ENCODE data around the gene BCORL1. TPM values are rescaled to one million over a fixed set of nuclear protein-coding genes. Genes with fewer than 3 reads are reported as not detected.

Gene BCORL1
- total RNA-seq, 1 experiment from 2014 or later = 30.8 TPM

- Histone ChIP-seq H3K79me2 (ENCODE audit: insufficient read depth, low read length) (no peaks in the 10 kb centered on the region), H3K27me3 (ENCODE audit: insufficient read depth, low read length) (no peaks in the 10 kb centered on the region), H2AFZ (ENCODE audit: low read depth, low read length, poor library complexity, severe bottlenecking) (no peak overlapping the region), H3K4me2 (ENCODE audit: low read length) (no peak overlapping the region), H4K20me1 (ENCODE audit: insufficient read depth) (no peaks in the 10 kb centered on the region), H3K4me3 (replicated peaks in 1 of 2; ENCODE audit: low read depth in 1 of 2, low read length in 2 of 2) (no peak overlapping the region), H3K9me3 (ENCODE audit: control insufficient read depth in 1 of 2, insufficient read depth in 1 of 2, low read depth in 1 of 2, low read length in 2 of 2) (no peaks in the 10 kb centered on the region), H3K27ac (ENCODE audit: low read depth, low read length) (no peak overlapping the region), H3K36me3 (ENCODE audit: control insufficient read depth in 1 of 2, insufficient read depth in 2 of 2, low read length in 2 of 2) (peaks cover 15 to 21% of the 10 kb centered on the region in 2 experiments; a peak in 3 of 4 replicates), H3K4me1 (ENCODE audit: control insufficient read depth in 1 of 2, insufficient read depth in 2 of 2, low read length in 2 of 2) (no peaks in the 10 kb centered on the region), H3K9me2 (ENCODE audit: insufficient read depth) (no peaks in the 10 kb centered on the region), H3K9ac (ENCODE audit: low read length) (no peak overlapping the region)
- DNase-seq (ENCODE audit: low read depth, low spot score) = no peak
- BruUV-seq (replicated peaks) = no TSS peak
- ATAC-seq = no peak
- RAD21 ChIA-PET (ENCODE audit: low non-redundant PET in 1 of 2, low total read pairs in 2 of 2, uncharacterized antibody in 2 of 2, unreplicated experiment in 2 of 2) = no interaction called here
- intact Hi-C loops (cut with micrococcal nuclease) = no loop called here
- POLR2A ChIA-PET = no interaction called here
- CTCF ChIA-PET = no interaction called here
- TF ChIP-seq SRF (IDR thresholded peaks at IDR 0.05; ENCODE audit: low read depth) (no peak), SP1 (IDR thresholded peaks at IDR 0.05; ENCODE audit: low read depth) (no peak), SIN3A (IDR thresholded peaks at IDR 0.05; ENCODE audit: low read depth) (no peak), TCF7L2 (IDR thresholded peaks at IDR 0.05; ENCODE audit: borderline replicate concordance, extremely low read depth, insufficient read depth, insufficient read length) (no peak), CTCF (IDR thresholded peaks at IDR 0.05 in 2 of 3, conservative IDR thresholded peaks at IDR 0.05 in 1 of 3; ENCODE audit: borderline replicate concordance in 1 of 3, insufficient read depth in 1 of 3, low read depth in 2 of 3, low read length in 2 of 3) (no peak), ZBTB33 (IDR thresholded peaks at IDR 0.05; ENCODE audit: extremely low read depth, insufficient replicate concordance, low read length) (no peak), EGR1 (IDR thresholded peaks at IDR 0.05; ENCODE audit: low read depth) (no peak), POLR2AphosphoS5 (IDR thresholded peaks at IDR 0.05; ENCODE audit: low read depth, low read length) (no peak), FOSL1 (IDR thresholded peaks at IDR 0.05; ENCODE audit: low read depth) (no peak), MAX (IDR thresholded peaks at IDR 0.05) (no peak), EZH2phosphoT487 (IDR thresholded peaks at IDR 0.05; ENCODE audit: borderline replicate concordance) (no peak), CEBPB (IDR thresholded peaks at IDR 0.05; ENCODE audit: low read depth) (no peak), POLR2A (IDR thresholded peaks at IDR 0.05; ENCODE audit: borderline replicate concordance, extremely low read depth, insufficient read depth, insufficient read length) (no peak), RAD21 (IDR thresholded peaks at IDR 0.05; ENCODE audit: low read depth) (no peak), EZH2 (IDR thresholded peaks at IDR 0.05) (no peak), ZNF274 (IDR thresholded peaks at IDR 0.05; ENCODE audit: low read depth, low read length) (no peak)
Measured at GRCh38 chrX:130048686-130049222, 66.3 kb downstream of the BCORL1 start.
